H4 (cell line): ENCODE results near the gene ZNF474. TPM values are rescaled to one million over a fixed set of nuclear protein-coding genes. Genes with fewer than 3 reads are reported as not detected.
"Not testable (repeated sequence)": the region's sequence is repeated elsewhere in the genome, so short reads cannot be mapped to it uniquely, and the experiment has no call there.

Experiments
- DNase-seq: peaks from one replicate; pipeline ENCODE4 v3.0.0-alpha.2; 2015; ENCODE audit warnings: low spot score
- total RNA-seq: library from RNA; depleted of rRNA; stranded (reverse); fragments of >200 nt; shearing (Covaris generic); gene quantifications from 2 replicates; pipeline ENCODE4 v1.2.3, GENCODE V29; 2014; rRNA removed

Gene ZNF474
- 0.06 and 0.94 TPM in 2 replicates for total RNA-seq

GRCh38 chr5:122129306-122129705 lies at the start of gene ZNF474:
TSS of gene ZNF474 (plus strand) at chr5:122129546. CDS start at chr5:122151991, 22,445 bp downstream.
- DNase-seq = peak; percentile 89

- DNase-seq = no peak
These were observed 47.8 kb upstream of the ZNF474 start for GRCh38 chr5:122081541-122081940.

- DNase-seq = no peak
These were observed 45.8 kb upstream of the ZNF474 start for GRCh38 chr5:122083535-122083934.

GRCh38 chr5:122085041-122085440 lies 44.3 kb upstream of the ZNF474 start:
- no peak for DNase-seq

- DNase-seq = peak; percentile 27
These were observed 40.0 kb upstream of the ZNF474 start for GRCh38 chr5:122089096-122090013.

GRCh38 chr5:122091936-122092600 lies 37.3 kb upstream of the ZNF474 start:
- peak; percentile 43 for DNase-seq

- DNase-seq = no peak
These were observed 35.7 kb upstream of the ZNF474 start for GRCh38 chr5:122093415-122094180.

- not testable (repeated sequence) for DNase-seq
These were observed 35.1 kb upstream of the ZNF474 start for GRCh38 chr5:122094251-122094650.

- no peak for DNase-seq
These were observed 34.2 kb upstream of the ZNF474 start for GRCh38 chr5:122095158-122095557.

GRCh38 chr5:122097391-122097790 lies 32.0 kb upstream of the ZNF474 start:
- DNase-seq = no peak

- peak; percentile 62 for DNase-seq
These were observed 30.1 kb upstream of the ZNF474 start for GRCh38 chr5:122099060-122099790.

GRCh38 chr5:122101636-122102285 lies 27.6 kb upstream of the ZNF474 start:
- peak; percentile 79 for DNase-seq

- no peak for DNase-seq
These were observed 26.5 kb upstream of the ZNF474 start for GRCh38 chr5:122102825-122103224.

GRCh38 chr5:122105909-122106308 lies 23.4 kb upstream of the ZNF474 start:
- no peak for DNase-seq

GRCh38 chr5:122107016-122107415 lies 22.3 kb upstream of the ZNF474 start:
- no peak for DNase-seq

- no peak for DNase-seq
These were observed 18.4 kb upstream of the ZNF474 start for GRCh38 chr5:122110987-122111386.

GRCh38 chr5:122111460-122111859 lies 17.9 kb upstream of the ZNF474 start:
- DNase-seq = no peak

GRCh38 chr5:122112063-122112462 lies 17.3 kb upstream of the ZNF474 start:
- DNase-seq = no peak

- no peak for DNase-seq
These were observed 16.4 kb upstream of the ZNF474 start for GRCh38 chr5:122112733-122113558.

- DNase-seq = no peak
These were observed 14.8 kb upstream of the ZNF474 start for GRCh38 chr5:122114501-122114900.
